Smooth muscle cell of the coronary artery (primary cell): Measurements from ENCODE around the gene ZNF557. TPM values are rescaled to one million over a fixed set of nuclear protein-coding genes. Genes with fewer than 3 reads are reported as not detected.

Experiments
- total RNA-seq: library from RNA; depleted of rRNA; stranded (reverse); fragments of >200 nt; gene quantifications from 2 replicates; pipeline ENCODE4 v1.2.3, GENCODE V29; 2014; ENCODE audit warnings: low replicate concordance

ZNF557 gene
- total RNA-seq, result 13.0 and 17.8 TPM in 2 replicates

GRCh38 chr19:7069042-7069903 lies at the start of gene ZNF557:
ZNF557 (plus strand) TSS chr19:7069703; CDS start chr19:7075075, 5,372 bp downstream.

GRCh38 chr19:7021331-7021730 lies 48.2 kb upstream of the ZNF557 start, which contains the start of gene MBD3L2B:
MBD3L2B (minus strand) TSS chr19:7021431; CDS start chr19:7021397, 34 bp downstream.

GRCh38 chr19:7030278-7030677 lies 39.2 kb upstream of the ZNF557 start, which contains the start of gene MBD3L5:
MBD3L5 (plus strand) TSS chr19:7030578; CDS start chr19:7030612, 34 bp downstream.

GRCh38 chr19:7040079-7040478 lies 29.4 kb upstream of the ZNF557 start, which contains the start of gene MBD3L4:
MBD3L4 (minus strand) TSS chr19:7040179; CDS start chr19:7040144, 35 bp downstream.

GRCh38 chr19:7049021-7049420 lies 20.5 kb upstream of the ZNF557 start, which contains the start of gene MBD3L2:
MBD3L2 (plus strand) TSS chr19:7049321; CDS start chr19:7049374, 53 bp downstream.

GRCh38 chr19:7058576-7058975 lies 10.9 kb upstream of the ZNF557 start, which contains the start of gene MBD3L3:
MBD3L3 (minus strand) TSS chr19:7058676; CDS start chr19:7058605, 71 bp downstream.

Other genes starting within 250 kb of the ZNF557 start
- 0.08 TPM in 1 of 2 replicates, not detected in the other for gene ADGRE1, start 182.1 kb upstream of the ZNF557 start, total RNA-seq
- gene MBD3L2B, start 48.3 kb upstream of the ZNF557 start, total RNA-seq, result not detected in 2 replicates
- not detected in 2 replicates for gene MBD3L5, start 39.1 kb upstream of the ZNF557 start, total RNA-seq
- not detected in 2 replicates for gene MBD3L4, start 29.5 kb upstream of the ZNF557 start, total RNA-seq
- gene MBD3L2, start 20.4 kb upstream of the ZNF557 start, total RNA-seq, result not detected in 2 replicates
- gene MBD3L3, start 11.0 kb upstream of the ZNF557 start, total RNA-seq, result not detected in 2 replicates
- gene INSR, start 224.7 kb downstream of the ZNF557 start, total RNA-seq, result 19.9 and 72.5 TPM in 2 replicates